ENCODE measurements around the gene TMEM80. TPM values are rescaled to one million over a fixed set of nuclear protein-coding genes. Genes with fewer than 3 reads are reported as not detected.
A peak's percentile ranks its signal among the peaks of the same experiment; 100 is the strongest.

The TMEM80 gene
- total RNA-seq, 1 donor from 2014 or later = 16.9 TPM

DNA sequence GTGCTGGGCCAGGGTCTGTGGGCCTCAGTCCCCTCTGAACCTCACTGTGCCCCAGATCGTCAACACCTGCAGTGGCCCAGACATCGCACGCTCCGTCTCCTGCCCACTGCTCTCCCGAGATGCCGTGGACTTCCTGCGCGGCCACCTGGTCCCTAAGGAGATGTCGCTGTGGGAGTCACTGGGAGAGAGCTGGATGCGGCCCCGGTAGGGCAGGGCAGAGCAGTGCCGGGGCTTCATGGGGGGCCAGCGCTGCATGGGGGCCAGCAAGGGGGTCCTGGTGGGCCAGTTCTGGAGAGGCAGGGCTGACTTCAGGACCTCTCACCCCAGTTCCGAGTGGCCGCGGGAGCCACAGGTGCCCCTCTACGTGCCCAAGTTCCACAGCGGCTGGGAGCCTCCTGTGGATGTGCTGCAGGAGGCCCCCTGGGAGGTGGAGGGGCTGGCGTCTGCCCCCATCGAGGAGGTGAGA, 26.8 kb downstream of the TMEM80 start:
- Mint-ChIP-seq H3K9me3 (ENCODE audit: low read depth) (no peaks in the 10 kb centered on the region), H3K27me3 (ENCODE audit: low read depth) (no peaks in the 10 kb centered on the region), H3K36me3 (ENCODE audit: low read depth) (peaks cover 7% of the 10 kb centered on the region), H3K27ac (ENCODE audit: unreplicated experiment) (no peak overlapping the region), H3K4me1 (ENCODE audit: low read depth) (peaks cover 12% of the 10 kb centered on the region), H3K4me3 (ENCODE audit: unreplicated experiment) (no peak overlapping the region)
- DNase-seq (ENCODE audit: low spot score) = no peak
- TF ChIP-seq, protein P1, sequence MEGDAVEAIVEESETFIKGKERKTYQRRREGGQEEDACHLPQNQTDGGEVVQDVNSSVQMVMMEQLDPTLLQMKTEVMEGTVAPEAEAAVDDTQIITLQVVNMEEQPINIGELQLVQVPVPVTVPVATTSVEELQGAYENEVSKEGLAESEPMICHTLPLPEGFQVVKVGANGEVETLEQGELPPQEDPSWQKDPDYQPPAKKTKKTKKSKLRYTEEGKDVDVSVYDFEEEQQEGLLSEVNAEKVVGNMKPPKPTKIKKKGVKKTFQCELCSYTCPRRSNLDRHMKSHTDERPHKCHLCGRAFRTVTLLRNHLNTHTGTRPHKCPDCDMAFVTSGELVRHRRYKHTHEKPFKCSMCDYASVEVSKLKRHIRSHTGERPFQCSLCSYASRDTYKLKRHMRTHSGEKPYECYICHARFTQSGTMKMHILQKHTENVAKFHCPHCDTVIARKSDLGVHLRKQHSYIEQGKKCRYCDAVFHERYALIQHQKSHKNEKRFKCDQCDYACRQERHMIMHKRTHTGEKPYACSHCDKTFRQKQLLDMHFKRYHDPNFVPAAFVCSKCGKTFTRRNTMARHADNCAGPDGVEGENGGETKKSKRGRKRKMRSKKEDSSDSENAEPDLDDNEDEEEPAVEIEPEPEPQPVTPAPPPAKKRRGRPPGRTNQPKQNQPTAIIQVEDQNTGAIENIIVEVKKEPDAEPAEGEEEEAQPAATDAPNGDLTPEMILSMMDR (IDR thresholded peaks at IDR 0.05) = no peak

DNA sequence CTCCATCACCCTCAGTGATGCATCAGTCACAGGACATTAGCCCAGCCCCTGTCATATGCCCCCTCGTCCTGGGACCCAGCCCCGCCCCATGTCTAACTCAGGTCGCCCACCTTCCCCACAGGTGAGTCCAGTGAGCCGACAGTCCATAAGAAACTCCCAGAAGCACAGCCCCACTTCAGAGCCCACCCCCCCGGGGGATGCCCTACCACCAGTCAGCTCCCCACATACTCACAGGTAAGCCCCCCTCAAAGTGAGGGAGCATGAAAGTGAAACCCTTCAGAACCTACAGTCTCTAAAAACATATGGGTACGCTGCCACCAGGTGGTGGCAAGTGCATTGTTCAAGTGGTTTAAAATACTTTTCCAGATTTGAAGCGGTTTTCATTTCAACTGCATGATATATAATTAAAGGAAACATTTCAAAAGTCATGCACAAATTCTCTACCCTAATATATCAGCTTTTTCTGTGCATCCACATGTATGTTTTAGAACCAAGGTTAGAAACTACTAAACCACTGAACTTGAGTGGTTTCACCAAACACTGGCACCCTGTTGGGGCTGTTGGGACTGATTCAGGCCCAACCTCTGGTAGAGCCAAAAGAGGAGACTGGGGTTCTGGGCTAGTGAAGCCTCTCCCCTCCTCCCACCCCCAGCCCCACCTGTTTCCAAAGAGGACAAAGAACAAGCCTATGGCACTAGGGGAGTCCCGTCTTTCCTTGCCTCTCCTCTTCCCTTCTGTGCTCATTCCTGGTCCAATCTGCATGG, 27.7 kb downstream of the TMEM80 start:
- H3K4me3 Mint-ChIP-seq (ENCODE audit: unreplicated experiment) = no peak overlapping the region
- no peaks in the 10 kb centered on the region for H3K27me3 Mint-ChIP-seq (ENCODE audit: low read depth)
- DNase-seq (ENCODE audit: low spot score) = no peak
- peaks cover 7% of the 10 kb centered on the region for H3K36me3 Mint-ChIP-seq (ENCODE audit: low read depth)
- no peaks in the 10 kb centered on the region for H3K9me3 Mint-ChIP-seq (ENCODE audit: low read depth)
- H3K27ac Mint-ChIP-seq (ENCODE audit: unreplicated experiment) = no peak overlapping the region
- TF ChIP-seq, protein P1 (IDR thresholded peaks at IDR 0.05) = peak; percentile 82
- peaks cover 16% of the 10 kb centered on the region for H3K4me1 Mint-ChIP-seq (ENCODE audit: low read depth)

DNA sequence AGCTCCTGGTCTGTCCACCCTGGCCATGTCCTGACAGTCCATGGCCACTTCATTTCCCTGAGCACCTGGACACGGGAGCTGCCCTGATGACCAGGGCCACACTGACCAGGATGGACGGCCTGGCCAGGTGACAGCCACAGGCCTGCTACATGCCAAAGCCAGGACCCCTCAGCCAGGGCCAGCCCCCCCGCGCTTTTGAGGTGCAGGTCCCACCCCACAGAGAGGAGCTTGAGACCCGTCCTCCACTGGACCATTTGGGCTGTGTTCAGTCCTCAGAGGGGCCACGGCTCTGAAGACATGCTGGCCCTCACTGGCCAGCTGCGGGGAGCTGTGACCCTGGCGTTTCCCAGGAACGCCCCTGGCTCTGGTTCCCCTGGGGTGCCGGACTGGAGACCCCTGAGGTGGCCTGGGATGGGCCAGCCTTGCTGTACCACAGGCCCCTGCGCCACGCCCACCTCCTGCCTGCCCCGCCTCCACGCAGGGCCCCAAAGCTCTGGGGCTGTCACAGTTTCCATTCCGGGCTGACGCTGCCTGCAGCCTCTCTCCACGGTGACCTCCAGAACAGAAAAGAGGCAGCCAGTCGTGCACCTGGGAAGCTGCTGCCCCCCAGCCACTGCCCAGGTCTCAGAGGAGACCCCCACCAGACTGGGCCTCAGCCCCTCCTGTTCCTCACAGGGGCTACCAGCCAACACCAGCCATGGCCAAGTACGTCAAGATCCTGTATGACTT, 28.6 kb downstream of the TMEM80 start:
- H3K4me3 Mint-ChIP-seq (ENCODE audit: unreplicated experiment) = no peak overlapping the region
- no peak for DNase-seq (ENCODE audit: low spot score)
- peaks cover 6% of the 10 kb centered on the region for H3K36me3 Mint-ChIP-seq (ENCODE audit: low read depth)
- no peaks in the 10 kb centered on the region for H3K9me3 Mint-ChIP-seq (ENCODE audit: low read depth)
- TF ChIP-seq, protein P1 (IDR thresholded peaks at IDR 0.05) = no peak
- H3K27me3 Mint-ChIP-seq (ENCODE audit: low read depth) = no peaks in the 10 kb centered on the region
- H3K4me1 Mint-ChIP-seq (ENCODE audit: low read depth) = peaks cover 14% of the 10 kb centered on the region
- peak overlapping the region; percentile 22 for H3K27ac Mint-ChIP-seq (ENCODE audit: unreplicated experiment)

DNA sequence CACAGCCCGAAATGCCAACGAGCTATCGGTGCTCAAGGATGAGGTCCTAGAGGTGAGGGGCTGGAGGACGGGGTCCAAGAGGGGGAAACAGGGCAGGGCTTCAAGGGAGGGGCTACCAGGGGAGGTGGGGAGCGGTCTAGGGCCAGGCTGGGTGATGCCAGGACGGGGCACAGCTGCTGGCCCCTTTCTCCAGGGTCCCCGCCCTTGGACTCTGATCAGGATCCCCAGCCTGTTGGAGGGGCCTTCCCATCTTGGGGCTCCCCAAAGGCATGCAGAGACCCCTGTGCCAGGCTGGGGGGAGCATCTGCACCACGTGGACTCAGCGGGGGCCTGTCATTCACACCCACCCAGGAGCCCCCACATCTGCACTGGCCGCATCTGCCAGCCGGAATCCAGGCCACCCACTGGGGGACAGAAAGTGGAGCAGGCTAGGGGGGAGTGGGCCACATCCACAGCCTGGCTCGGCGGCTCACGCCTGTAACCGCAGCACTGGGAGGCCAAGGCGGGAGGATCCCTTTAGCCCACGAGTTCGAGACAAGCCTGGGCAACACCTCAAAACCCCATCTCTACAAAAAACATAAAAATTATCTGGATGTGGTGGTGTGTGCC, 29.3 kb downstream of the TMEM80 start:
- H3K4me3 Mint-ChIP-seq (ENCODE audit: unreplicated experiment) = no peak overlapping the region
- peaks cover 5% of the 10 kb centered on the region for H3K36me3 Mint-ChIP-seq (ENCODE audit: low read depth)
- H3K27ac Mint-ChIP-seq (ENCODE audit: unreplicated experiment) = no peak overlapping the region
- H3K9me3 Mint-ChIP-seq (ENCODE audit: low read depth) = no peaks in the 10 kb centered on the region
- no peaks in the 10 kb centered on the region for H3K27me3 Mint-ChIP-seq (ENCODE audit: low read depth)
- DNase-seq (ENCODE audit: low spot score) = no peak
- H3K4me1 Mint-ChIP-seq (ENCODE audit: low read depth) = peaks cover 10% of the 10 kb centered on the region
- TF ChIP-seq, protein P1 (IDR thresholded peaks at IDR 0.05) = no peak

DNA sequence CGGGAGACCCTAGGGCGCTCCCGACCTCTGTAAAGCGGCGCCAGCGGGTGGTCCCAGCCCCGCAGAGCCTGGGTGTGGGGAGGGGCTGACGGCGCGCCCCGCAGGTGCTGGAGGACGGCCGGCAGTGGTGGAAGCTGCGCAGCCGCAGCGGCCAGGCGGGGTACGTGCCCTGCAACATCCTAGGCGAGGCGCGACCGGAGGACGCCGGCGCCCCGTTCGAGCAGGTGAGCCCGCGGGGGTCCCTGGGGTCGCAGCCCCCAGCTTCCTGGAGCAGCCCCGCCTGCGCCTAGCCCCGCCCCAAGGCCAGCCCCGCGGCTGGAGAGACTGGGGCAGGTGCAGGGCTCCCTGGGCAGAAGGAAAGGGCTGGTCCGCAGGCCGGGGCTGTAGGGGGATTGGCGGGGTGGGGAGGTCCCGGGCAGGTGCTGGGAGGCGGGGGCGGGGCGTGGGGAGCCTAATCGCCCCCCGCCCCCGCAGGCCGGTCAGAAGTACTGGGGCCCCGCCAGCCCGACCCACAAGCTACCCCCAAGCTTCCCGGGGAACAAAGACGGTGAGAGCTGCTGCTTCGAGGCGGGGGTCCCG, 30.1 kb downstream of the TMEM80 start:
- TF ChIP-seq, protein P1 (IDR thresholded peaks at IDR 0.05) = no peak
- Mint-ChIP-seq H3K27ac (ENCODE audit: unreplicated experiment) (no peak overlapping the region), H3K4me3 (ENCODE audit: unreplicated experiment) (no peak overlapping the region), H3K27me3 (ENCODE audit: low read depth) (no peaks in the 10 kb centered on the region), H3K36me3 (ENCODE audit: low read depth) (peaks cover 3% of the 10 kb centered on the region), H3K4me1 (ENCODE audit: low read depth) (peaks cover 10% of the 10 kb centered on the region), H3K9me3 (ENCODE audit: low read depth) (no peaks in the 10 kb centered on the region)
- no peak for DNase-seq (ENCODE audit: low spot score)

All from chondrocyte (in vitro differentiated cells).